ENCODE measurements around the gene PPP1R3F.

GRCh38 chrX:49291615-49292337 is 22.2 kb downstream of the PPP1R3F start:
- TF ChIP-seq CTCF (conservative IDR thresholded peaks at IDR 0.05; ENCODE audit: low read length) (peak; percentile 75), EZH2phosphoT487 (IDR thresholded peaks at IDR 0.05; ENCODE audit: borderline replicate concordance, low read depth, low read length) (no peak)

Data from OCI-LY7 (cell line).